ENCODE measurements around the gene MYLK4. TPM values are rescaled to one million over a fixed set of nuclear protein-coding genes. Genes with fewer than 3 reads are reported as not detected.

MYLK4 gene
- total RNA-seq, 1 donor from 2014 or later: 0.23 TPM

GRCh38 chr6:2666906-2667575, 83.7 kb downstream of the MYLK4 start:
- no peaks in the 10 kb centered on the region for H3K27me3 Mint-ChIP-seq (ENCODE audit: low read depth)
- no peaks in the 10 kb centered on the region for H3K9me3 Mint-ChIP-seq
- no peaks in the 10 kb centered on the region for H3K4me1 Mint-ChIP-seq (ENCODE audit: low read depth)
- intact Hi-C loops (cut with micrococcal nuclease): no loop called here
- no peak overlapping the region for H3K4me3 Mint-ChIP-seq (ENCODE audit: low read depth)
- no peaks in the 10 kb centered on the region for H3K36me3 Mint-ChIP-seq (ENCODE audit: low read depth)
- H3K27ac Mint-ChIP-seq: no peak overlapping the region
- DNase-seq (ENCODE audit: low spot score): no peak

GRCh38 chr6:2665146-2666070, 85.3 kb downstream of the MYLK4 start:
- intact Hi-C loops (cut with micrococcal nuclease): no loop called here
- no peak for DNase-seq (ENCODE audit: low spot score)
- Mint-ChIP-seq H3K36me3 (ENCODE audit: low read depth) (no peaks in the 10 kb centered on the region), H3K4me3 (ENCODE audit: low read depth) (no peak overlapping the region), H3K27ac (no peak overlapping the region), H3K4me1 (ENCODE audit: low read depth) (no peaks in the 10 kb centered on the region), H3K27me3 (ENCODE audit: low read depth) (no peaks in the 10 kb centered on the region), H3K9me3 (no peaks in the 10 kb centered on the region)

- no peak for DNase-seq (ENCODE audit: low spot score)
- no peaks in the 10 kb centered on the region for H3K36me3 Mint-ChIP-seq (ENCODE audit: low read depth)
- intact Hi-C loops (cut with micrococcal nuclease): no loop called here
- no peak overlapping the region for H3K4me3 Mint-ChIP-seq (ENCODE audit: low read depth)
- peaks cover 3% of the 10 kb centered on the region for H3K4me1 Mint-ChIP-seq (ENCODE audit: low read depth)
- no peak overlapping the region for H3K27ac Mint-ChIP-seq
- no peaks in the 10 kb centered on the region for H3K9me3 Mint-ChIP-seq
- no peaks in the 10 kb centered on the region for H3K27me3 Mint-ChIP-seq (ENCODE audit: low read depth)
Observed at GRCh38 chr6:2663123-2663522, 87.6 kb downstream of the MYLK4 start.

GRCh38 chr6:2661651-2662050, 89.1 kb downstream of the MYLK4 start:
- no peak overlapping the region for H3K27ac Mint-ChIP-seq
- no peaks in the 10 kb centered on the region for H3K9me3 Mint-ChIP-seq
- H3K36me3 Mint-ChIP-seq (ENCODE audit: low read depth): no peaks in the 10 kb centered on the region
- peaks cover 2% of the 10 kb centered on the region for H3K27me3 Mint-ChIP-seq (ENCODE audit: low read depth)
- peaks cover 3% of the 10 kb centered on the region for H3K4me1 Mint-ChIP-seq (ENCODE audit: low read depth)
- intact Hi-C loops (cut with micrococcal nuclease): no loop called here
- no peak for DNase-seq (ENCODE audit: low spot score)
- H3K4me3 Mint-ChIP-seq (ENCODE audit: low read depth): no peak overlapping the region

GRCh38 chr6:2659882-2660281, 90.8 kb downstream of the MYLK4 start:
- Mint-ChIP-seq H3K36me3 (ENCODE audit: low read depth) (no peaks in the 10 kb centered on the region), H3K9me3 (no peaks in the 10 kb centered on the region), H3K4me1 (ENCODE audit: low read depth) (peaks cover 3% of the 10 kb centered on the region), H3K27ac (no peak overlapping the region), H3K27me3 (ENCODE audit: low read depth) (peaks cover 12% of the 10 kb centered on the region), H3K4me3 (ENCODE audit: low read depth) (no peak overlapping the region)
- no peak for DNase-seq (ENCODE audit: low spot score)
- intact Hi-C loops (cut with micrococcal nuclease): no loop called here

GRCh38 chr6:2659381-2659780, 91.3 kb downstream of the MYLK4 start:
- no peaks in the 10 kb centered on the region for H3K36me3 Mint-ChIP-seq (ENCODE audit: low read depth)
- intact Hi-C loops (cut with micrococcal nuclease): no loop called here
- no peak for DNase-seq (ENCODE audit: low spot score)
- H3K27ac Mint-ChIP-seq: no peak overlapping the region
- no peaks in the 10 kb centered on the region for H3K9me3 Mint-ChIP-seq
- H3K27me3 Mint-ChIP-seq (ENCODE audit: low read depth): peaks cover 12% of the 10 kb centered on the region
- H3K4me3 Mint-ChIP-seq (ENCODE audit: low read depth): no peak overlapping the region
- peaks cover 3% of the 10 kb centered on the region for H3K4me1 Mint-ChIP-seq (ENCODE audit: low read depth)

- H3K4me1 Mint-ChIP-seq (ENCODE audit: low read depth): peaks cover 3% of the 10 kb centered on the region
- no peaks in the 10 kb centered on the region for H3K36me3 Mint-ChIP-seq (ENCODE audit: low read depth)
- no peak overlapping the region for H3K4me3 Mint-ChIP-seq (ENCODE audit: low read depth)
- intact Hi-C loops (cut with micrococcal nuclease): no loop called here
- no peak overlapping the region for H3K27ac Mint-ChIP-seq
- no peaks in the 10 kb centered on the region for H3K9me3 Mint-ChIP-seq
- peaks cover 13% of the 10 kb centered on the region for H3K27me3 Mint-ChIP-seq (ENCODE audit: low read depth)
- no peak for DNase-seq (ENCODE audit: low spot score)
Observed at GRCh38 chr6:2658788-2659187, 91.9 kb downstream of the MYLK4 start.

GRCh38 chr6:2656460-2657079, 94.2 kb downstream of the MYLK4 start:
- Mint-ChIP-seq H3K36me3 (ENCODE audit: low read depth) (no peaks in the 10 kb centered on the region), H3K27ac (no peak overlapping the region), H3K9me3 (no peaks in the 10 kb centered on the region), H3K4me3 (ENCODE audit: low read depth) (no peak overlapping the region), H3K4me1 (ENCODE audit: low read depth) (peaks cover 3% of the 10 kb centered on the region), H3K27me3 (ENCODE audit: low read depth) (peaks cover 25% of the 10 kb centered on the region)
- no peak for DNase-seq (ENCODE audit: low spot score)
- intact Hi-C loops (cut with micrococcal nuclease): no loop called here

- no peak for DNase-seq (ENCODE audit: low spot score)
- H3K9me3 Mint-ChIP-seq: no peaks in the 10 kb centered on the region
- H3K36me3 Mint-ChIP-seq (ENCODE audit: low read depth): no peaks in the 10 kb centered on the region
- peaks cover 3% of the 10 kb centered on the region for H3K4me1 Mint-ChIP-seq (ENCODE audit: low read depth)
- H3K27me3 Mint-ChIP-seq (ENCODE audit: low read depth): peaks cover 25% of the 10 kb centered on the region
- H3K27ac Mint-ChIP-seq: no peak overlapping the region
- intact Hi-C loops (cut with micrococcal nuclease): no loop called here
- no peak overlapping the region for H3K4me3 Mint-ChIP-seq (ENCODE audit: low read depth)
Observed at GRCh38 chr6:2655844-2656433, 94.8 kb downstream of the MYLK4 start.

- Mint-ChIP-seq H3K9me3 (no peaks in the 10 kb centered on the region), H3K27ac (no peak overlapping the region), H3K4me1 (ENCODE audit: low read depth) (peaks cover under 1% of the 10 kb centered on the region), H3K27me3 (ENCODE audit: low read depth) (peaks cover 28% of the 10 kb centered on the region), H3K36me3 (ENCODE audit: low read depth) (no peaks in the 10 kb centered on the region), H3K4me3 (ENCODE audit: low read depth) (no peak overlapping the region)
- intact Hi-C loops (cut with micrococcal nuclease): no loop called here
- no peak for DNase-seq (ENCODE audit: low spot score)
Observed at GRCh38 chr6:2653369-2654032, 97.2 kb downstream of the MYLK4 start.

GRCh38 chr6:2652611-2653010, 98.1 kb downstream of the MYLK4 start:
- Mint-ChIP-seq H3K4me3 (ENCODE audit: low read depth) (no peak overlapping the region), H3K4me1 (ENCODE audit: low read depth) (no peaks in the 10 kb centered on the region), H3K36me3 (ENCODE audit: low read depth) (no peaks in the 10 kb centered on the region), H3K27me3 (ENCODE audit: low read depth) (peaks cover 35% of the 10 kb centered on the region), H3K27ac (no peak overlapping the region), H3K9me3 (no peaks in the 10 kb centered on the region)
- intact Hi-C loops (cut with micrococcal nuclease): no loop called here
- no peak for DNase-seq (ENCODE audit: low spot score)

GRCh38 chr6:2651961-2652360, 98.8 kb downstream of the MYLK4 start:
- Mint-ChIP-seq H3K36me3 (ENCODE audit: low read depth) (no peaks in the 10 kb centered on the region), H3K27me3 (ENCODE audit: low read depth) (peaks cover 39% of the 10 kb centered on the region), H3K9me3 (no peaks in the 10 kb centered on the region), H3K4me1 (ENCODE audit: low read depth) (no peaks in the 10 kb centered on the region), H3K4me3 (ENCODE audit: low read depth) (no peak overlapping the region), H3K27ac (no peak overlapping the region)
- DNase-seq (ENCODE audit: low spot score): no peak
- intact Hi-C loops (cut with micrococcal nuclease): no loop called here
